Endothelial cell of umbilical vein (primary cell): ENCODE results near the gene SNX25. TPM values are rescaled to one million over a fixed set of nuclear protein-coding genes. Genes with fewer than 3 reads are reported as not detected.

Source experiments
- BruUV-seq: library from RNA; stranded (reverse); fragments of 400-500 nt; replicated peaks from 2 replicates; lab custom pipeline; 2021; lab: Mats Ljungman, UMichigan
- CTCF ChIA-PET: fragments of 300-600, 350-600 bp; sonication (Branson Sonifier 250); formaldehyde crosslinking; loops from one replicate; lab custom pipeline; 2021; ENCODE audit warnings: antibody characterized with exemption, inconsistent platforms; lab: Charles Lee
- POLR2A ChIA-PET: fragments of 300-600, 350-600 bp; sonication (Branson Sonifier 250); formaldehyde crosslinking; loops from one replicate; lab custom pipeline; 2021; ENCODE audit warnings: antibody characterized with exemption, inconsistent platforms; lab: Charles Lee
- DNase-seq: peaks from one replicate; pipeline ENCODE4 v3.0.0-alpha.2; 2011; ENCODE audit warnings: low read depth, low spot score
- FAIRE-seq: peaks from 2 replicates; lab custom pipeline; 2011; peaks lifted over from hg19 to GRCh38; lab: Jason Lieb, UNC
- H2AFZ ChIP-seq: 2 replicates; pipeline ENCODE4 v1.6.0; 2012; ENCODE audit warnings: low read depth, low read length, control low read depth, inconsistent platforms
- H3K27ac ChIP-seq: 2 replicates; pipeline ENCODE4 v1.5.1; 2011; ENCODE audit warnings: low read depth, mild to moderate bottlenecking, control low read depth, low read length, moderate library complexity; ENCODE audit not compliant: insufficient read depth
- H3K27me3 ChIP-seq, 2 experiments: 2 replicates each; pipeline versions ENCODE4 v1.6.0 to v1.6.1; 2011; ENCODE audit warnings: low read length in 2 of 2, mixed read lengths in 1 of 2; ENCODE audit not compliant: control insufficient read depth in 2 of 2, insufficient read depth in 2 of 2
- H3K36me3 ChIP-seq, 2 experiments: 2 replicates in 1 of 2; 3 replicates in 1 of 2; pipeline ENCODE4 v1.5.1; 2011; ENCODE audit warnings: low read length in 2 of 2, mild to moderate bottlenecking in 1 of 2, moderate library complexity in 1 of 2; ENCODE audit not compliant: control insufficient read depth in 2 of 2, insufficient read depth in 2 of 2; ENCODE audit errors: extremely low read depth in 1 of 2
- H3K4me1 ChIP-seq: 3 replicates; pipeline ENCODE4 v1.5.1; 2011; ENCODE audit warnings: mild to moderate bottlenecking, low read length; ENCODE audit not compliant: control insufficient read depth, insufficient read depth; ENCODE audit errors: extremely low read depth
- H3K4me2 ChIP-seq: 2 replicates; pipeline ENCODE4 v1.6.1; 2011; ENCODE audit warnings: low read length, control low read depth, mixed read lengths; ENCODE audit not compliant: insufficient read depth
- H3K4me3 ChIP-seq, 3 experiments: fragments of 200-600 bp in 1 of 3; sonication (generic), shearing (Covaris generic) in 1 of 3; replicated peaks in 1 of 3; 2 replicates each; pipeline ENCODE4 v1.5.1; 2011 to 2016; ENCODE audit warnings: control low read depth in 3 of 3, low read length in 3 of 3, mild to moderate bottlenecking in 2 of 3, inconsistent platforms in 1 of 3, low read depth in 1 of 3, moderate library complexity in 1 of 3; ENCODE audit not compliant: insufficient read depth in 1 of 3
- H3K79me2 ChIP-seq: 2 replicates; pipeline ENCODE4 v1.6.0; 2012; ENCODE audit warnings: low read length, inconsistent platforms; ENCODE audit not compliant: control insufficient read depth, insufficient read depth
- H3K9ac ChIP-seq: replicated peaks from 2 replicates; pipeline ENCODE3; 2011; ENCODE audit warnings: low read length, control low read depth; ENCODE audit not compliant: insufficient read depth; ENCODE audit errors: extremely low read depth
- H3K9me1 ChIP-seq: replicated peaks from 3 replicates; pipeline ENCODE4 v1.6.0; 2011; ENCODE audit warnings: mild to moderate bottlenecking, low read length; ENCODE audit not compliant: control insufficient read depth, insufficient read depth; ENCODE audit errors: extremely low read depth
- H3K9me3 ChIP-seq: replicated peaks from 2 replicates; pipeline ENCODE4 v1.5.1; 2012; ENCODE audit warnings: low read length, inconsistent platforms; ENCODE audit not compliant: control insufficient read depth, insufficient read depth
- H4K20me1 ChIP-seq: replicated peaks from 2 replicates; pipeline ENCODE3; 2011; ENCODE audit warnings: mild to moderate bottlenecking, low read length; ENCODE audit not compliant: control insufficient read depth, insufficient read depth; ENCODE audit errors: extremely low read depth
- CTCF ChIP-seq, 2 donors: IDR thresholded peaks; 1 replicate in 1 of 2; 2 replicates in 1 of 2; pipeline ENCODE4 v1.5.1; 2011; ENCODE audit warnings: low read length in 2 of 2, mild to moderate bottlenecking in 2 of 2, moderate library complexity in 2 of 2, control low read depth in 1 of 2, inconsistent platforms in 1 of 2, low read depth in 1 of 2; ENCODE audit not compliant: insufficient read depth in 1 of 2; ENCODE audit errors: extremely low read depth in 1 of 2
- EZH2 ChIP-seq: IDR thresholded peaks from 2 replicates; pipeline ENCODE4 v1.6.1; 2012; ENCODE audit warnings: borderline replicate concordance, low read depth, mild to moderate bottlenecking, moderate library complexity, low read length, inconsistent platforms; ENCODE audit not compliant: severe bottlenecking
- FOS ChIP-seq: IDR thresholded peaks from 2 replicates; pipeline ENCODE4 v1.6.1; 2011; ENCODE audit warnings: mild to moderate bottlenecking, low read length, moderate library complexity, borderline replicate concordance; ENCODE audit not compliant: insufficient read depth
- GATA2 ChIP-seq: IDR thresholded peaks from 2 replicates; pipeline ENCODE4 v1.7.0; 2011; ENCODE audit warnings: low read depth, mild to moderate bottlenecking, moderate library complexity, mixed read lengths, low read length; ENCODE audit not compliant: insufficient read length, insufficient read depth
- JUN ChIP-seq: IDR thresholded peaks from 2 replicates; pipeline ENCODE4 v1.6.1; 2011; ENCODE audit warnings: borderline replicate concordance, low read depth; ENCODE audit not compliant: insufficient read length, insufficient read depth
- MYC ChIP-seq: IDR thresholded peaks from one replicate; pipeline ENCODE4 v1.6.1; 2011; ENCODE audit warnings: mild to moderate bottlenecking, low read depth, low read length
- POLR2A ChIP-seq: IDR thresholded peaks from 2 replicates; pipeline ENCODE4 v1.6.1; 2012; ENCODE audit warnings: low read depth, mild to moderate bottlenecking, control low read depth, low read length
- POLR2AphosphoS5 ChIP-seq: IDR thresholded peaks from 2 replicates; pipeline ENCODE4 v1.6.1; 2012; ENCODE audit warnings: low read depth, mild to moderate bottlenecking, control low read depth, low read length, moderate library complexity; ENCODE audit not compliant: insufficient read depth
- dilution Hi-C: fragments of 300-500 bp; cut with MboI; formaldehyde crosslinking; loops from one replicate; pipeline ENCODE4 v1.15.0; 2019; ENCODE audit warnings: low sequenced_read_pairs; ENCODE audit not compliant: extremely low pct_ligation_motif_present
- intact Hi-C: fragments of 100-400 bp; cut with micrococcal nuclease; formaldehyde crosslinking; loops from one replicate; pipeline ENCODE4 v1.10.0; 2022
- polyA plus RNA-seq, 4 experiments: library from polyadenylated mRNA; depleted of rRNA in 3 of 4; stranded (reverse) in 3 of 4; unstranded in 1 of 4; fragments of >200 nt; gene quantifications; 2 replicates each; pipeline versions ENCODE4 v1.2.1 to v1.2.3, GENCODE V29; 2011 to 2012; ENCODE audit warnings: missing spikeins in 1 of 4
- total RNA-seq: library from RNA; stranded (reverse); gene quantifications from 2 replicates; pipeline ENCODE4 v1.2.3, GENCODE V29; 2021
- TF ChIP-seq, protein P1 (sequence below): IDR thresholded peaks from 2 replicates; pipeline ENCODE4 v1.6.1; 2011; ENCODE audit not compliant: insufficient read depth, insufficient read length

Gene SNX25
- total and polyA plus RNA-seq, 2 donors (not counting 3 experiments of a cell fraction or from before 2014, with no cell fraction given), result 6.6 to 16.1 TPM

- no peak overlapping the region for H3K27ac ChIP-seq
- ChIA-PET CTCF (interaction anchor here (1.5 kb wide), 1 partner anchor 27 kb away, joined by 3 read pairs; no protein-coding TSS in a partner anchor), POLR2A (no interaction called here)
- TF ChIP-seq, protein P1, sequence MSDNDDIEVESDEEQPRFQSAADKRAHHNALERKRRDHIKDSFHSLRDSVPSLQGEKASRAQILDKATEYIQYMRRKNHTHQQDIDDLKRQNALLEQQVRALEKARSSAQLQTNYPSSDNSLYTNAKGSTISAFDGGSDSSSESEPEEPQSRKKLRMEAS, result no peak
- no peak for TF ChIP-seq POLR2A
- no peak for TF ChIP-seq EZH2
- no peak for TF ChIP-seq CTCF (IDR thresholded peaks at IDR 0.05; ENCODE audit: extremely low read depth in 1 of 2, insufficient read depth in 1 of 2, low read depth in 1 of 2, low read length in 2 of 2)
- no peak for TF ChIP-seq JUN
- TF ChIP-seq POLR2AphosphoS5, result no peak
- TF ChIP-seq MYC, result no peak
- no peak for TF ChIP-seq FOS
- no peak for TF ChIP-seq GATA2
- no peaks in the 10 kb centered on the region for H3K9me1 ChIP-seq
- no peak overlapping the region for H3K4me2 ChIP-seq
- no peaks in the 10 kb centered on the region for H3K79me2 ChIP-seq
- no TSS peak for BruUV-seq
- H3K27me3 ChIP-seq, result no peaks in the 10 kb centered on the region
- peaks cover 1% of the 10 kb centered on the region for H3K4me1 ChIP-seq
- FAIRE-seq (no peak), DNase-seq (no peak)
- dilution Hi-C loops (no loop called here), intact Hi-C loops (no loop called here)
- H3K4me3 ChIP-seq, result no peak overlapping the region
- peaks cover 0 to 7% of the 10 kb centered on the region in 2 experiments for H3K36me3 ChIP-seq
- H3K9me3 ChIP-seq, result no peaks in the 10 kb centered on the region
- no peak overlapping the region for H2AFZ ChIP-seq
- H3K9ac ChIP-seq, result no peak overlapping the region
- no peaks in the 10 kb centered on the region for H4K20me1 ChIP-seq
Measured at GRCh38 chr4:185352202-185352601, 142.8 kb downstream of the SNX25 start.
